ENCODE measurements around the gene ATP9B. TPM values are rescaled to one million over a fixed set of nuclear protein-coding genes. Genes with fewer than 3 reads are reported as not detected.
A peak's percentile ranks its signal among the peaks of the same experiment; 100 is the strongest.

Gene ATP9B
- total RNA-seq, 1 experiment from 2014 or later: 20.9 TPM

- no peak overlapping the region for H4K8ac ChIP-seq (replicated peaks; ENCODE audit: insufficient read length, low read depth, low read length)
- H3K23me2 ChIP-seq (ENCODE audit: insufficient read length, low read depth, low read length, poor library complexity, severe bottlenecking): no peaks in the 10 kb centered on the region
- no peak overlapping the region for H4K5ac ChIP-seq (ENCODE audit: insufficient read length, low read depth, low read length)
- DNase-seq: no peak
- H3K27ac Mint-ChIP-seq: peak overlapping the region in 2 of 3 experiments; percentile 6 to 29; a peak in 2 of 7 replicates
- no peaks in the 10 kb centered on the region for H3K27me3 ChIP-seq (ENCODE audit: insufficient read depth, low read length)
- H2BK12ac ChIP-seq (ENCODE audit: insufficient read length, low read depth, low read length): no peak overlapping the region
- no peak overlapping the region for H3K4me2 ChIP-seq (ENCODE audit: insufficient read depth, insufficient read length, low read length)
- no peak overlapping the region for H3K18ac ChIP-seq (ENCODE audit: insufficient read length, low read depth, low read length)
- no peaks in the 10 kb centered on the region for H3K79me2 ChIP-seq (ENCODE audit: insufficient read depth, low read length)
- H3K56ac ChIP-seq (ENCODE audit: insufficient read length, low read depth, low read length): no peak overlapping the region
- no peaks in the 10 kb centered on the region for H4K20me1 ChIP-seq (ENCODE audit: control insufficient read depth, insufficient read depth, insufficient read length)
- no peak overlapping the region for H3K23ac ChIP-seq (ENCODE audit: insufficient read length, low read depth, low read length)
- no peak overlapping the region for H3K14ac ChIP-seq (ENCODE audit: insufficient read depth, low read length)
- no peak overlapping the region for H2AK5ac ChIP-seq (ENCODE audit: insufficient read length, low read length)
- H3K79me1 ChIP-seq (ENCODE audit: insufficient read depth, low read depth, low read length, poor library complexity, severe bottlenecking): no peaks in the 10 kb centered on the region
- peaks cover 0 to 8% (median 3%) of the 10 kb centered on the region in 3 experiments; a peak in 3 of 7 replicates for H3K36me3 Mint-ChIP-seq (ENCODE audit: insufficient read depth in 1 of 3, low read depth in 3 of 3)
- no peaks in the 10 kb centered on the region for H3K9me3 Mint-ChIP-seq
- H3K9ac ChIP-seq (ENCODE audit: extremely low read depth, insufficient read length, low read length): no peak overlapping the region
- peaks cover 5 to 6% of the 10 kb centered on the region in 2 experiments for H3K4me1 Mint-ChIP-seq
- H4K91ac ChIP-seq (ENCODE audit: insufficient read length, low read depth, low read length): no peak overlapping the region
- H2BK15ac ChIP-seq (ENCODE audit: low read depth, low read length): no peak overlapping the region
- WGBS (ENCODE audit: extremely low coverage, insufficient read length, low lambda C conversion rate): no CpG with 5 or more reads among the region's 8 CpGs
- no peaks in the 10 kb centered on the region for H3K27me3 Mint-ChIP-seq (ENCODE audit: low read depth)
- H3K4me1 ChIP-seq (ENCODE audit: insufficient read depth, low read length): no peaks in the 10 kb centered on the region
- H3K4ac ChIP-seq (ENCODE audit: low read depth, low read length): no peak overlapping the region
- H3K4me3 Mint-ChIP-seq: no peak overlapping the region
- H3K9me3 ChIP-seq (ENCODE audit: control insufficient read depth, low read depth, low read length): no peaks in the 10 kb centered on the region
- no peak overlapping the region for H2BK5ac ChIP-seq (ENCODE audit: insufficient read length, low read length)
- H3T11ph ChIP-seq (ENCODE audit: low read length): no peak overlapping the region
- no peak overlapping the region for H2BK20ac ChIP-seq (ENCODE audit: low read depth, low read length, poor library complexity, severe bottlenecking)
- H2BK120ac ChIP-seq (ENCODE audit: low read depth, low read length, poor library complexity, severe bottlenecking): no peak overlapping the region
- H2AFZ ChIP-seq (ENCODE audit: low read length): no peak overlapping the region
- no peak for TF ChIP-seq CTCF (conservative IDR thresholded peaks at IDR 0.05)
- H3K27ac ChIP-seq (ENCODE audit: insufficient read length, low read depth, low read length): no peak overlapping the region
These were observed 230.5 kb downstream of the ATP9B start for GRCh38 chr18:79299711-79300110.
